COLO829 (cell line): ENCODE results near the gene NTN5.
"Not testable (repeated sequence)": the region's sequence is repeated elsewhere in the genome, so short reads cannot be mapped to it uniquely, and the experiment has no call there.

Experiments
- DNase-seq: peaks from one replicate; pipeline ENCODE4 v3.0.0; 2012; ENCODE audit warnings: low spot score

NTN5 gene

DNA sequence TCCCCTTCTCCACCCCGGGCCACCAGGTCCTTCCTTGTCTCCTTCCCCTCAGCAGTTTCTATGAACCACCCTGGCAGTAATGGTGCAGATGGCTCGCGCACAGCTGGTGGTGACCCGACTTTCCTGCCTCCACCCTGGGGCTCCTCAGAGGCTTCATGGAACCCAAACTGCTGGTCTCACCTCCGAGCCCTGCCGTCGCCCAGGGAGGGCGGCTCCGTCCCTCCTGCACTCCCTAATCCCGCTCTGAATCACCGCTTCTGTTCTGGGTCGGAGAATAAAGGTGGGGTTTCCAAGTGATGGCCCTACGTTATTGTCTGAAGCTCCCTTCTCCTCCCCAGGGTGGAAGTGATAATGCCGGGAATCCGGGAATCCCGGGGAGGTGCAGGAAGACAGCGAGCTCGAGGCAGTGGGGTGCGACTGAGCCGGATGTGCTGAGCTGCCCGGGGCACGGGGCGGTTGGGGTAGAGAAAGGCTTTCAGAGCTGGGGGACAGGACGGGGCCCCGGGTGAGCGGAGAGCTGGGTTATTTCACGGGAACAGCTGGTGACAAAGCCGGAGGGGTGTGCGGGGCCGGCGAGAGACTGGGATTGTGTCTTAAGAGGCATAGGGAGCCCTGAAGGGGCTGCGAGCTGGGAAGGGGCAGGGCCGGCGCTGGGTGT lies 23.7 kb upstream of the NTN5 start:
- no peak for DNase-seq

DNA sequence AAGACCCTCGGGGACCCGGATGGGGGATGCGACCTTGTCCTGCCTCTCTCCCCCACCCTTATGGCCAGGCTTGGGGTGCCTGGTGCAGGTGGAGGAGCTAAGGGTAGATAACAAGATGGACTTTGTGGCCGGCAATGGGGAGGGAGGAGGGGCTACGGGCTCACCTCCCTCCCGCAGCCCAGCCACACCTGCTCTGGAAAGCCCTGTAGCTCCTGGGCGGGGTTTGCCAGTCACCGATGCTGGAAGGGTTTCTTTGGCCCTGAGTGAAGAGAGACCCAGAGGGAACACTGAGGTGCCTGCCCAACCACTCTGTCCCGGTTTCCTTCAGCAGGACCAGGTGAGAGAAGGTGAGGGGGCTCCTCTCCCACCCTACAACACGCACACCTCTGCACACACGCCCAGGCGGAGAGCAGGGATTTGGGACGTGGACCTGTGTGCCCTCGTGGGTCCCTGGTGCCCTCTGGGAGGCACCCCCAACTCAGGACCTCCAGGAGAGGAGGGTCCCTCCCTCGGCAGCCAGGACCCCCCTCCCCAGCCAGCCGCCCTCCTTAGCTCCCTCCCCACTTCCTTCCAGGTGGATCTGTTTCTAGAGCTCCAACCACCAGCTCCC lies 23.0 kb upstream of the NTN5 start, which contains the start of gene FUT2:
FUT2 (plus strand) TSS at position 229 of the 610 bp plus-strand sequence. CDS start 6,986 bp downstream, outside the sequence.
- DNase-seq = no peak

DNA sequence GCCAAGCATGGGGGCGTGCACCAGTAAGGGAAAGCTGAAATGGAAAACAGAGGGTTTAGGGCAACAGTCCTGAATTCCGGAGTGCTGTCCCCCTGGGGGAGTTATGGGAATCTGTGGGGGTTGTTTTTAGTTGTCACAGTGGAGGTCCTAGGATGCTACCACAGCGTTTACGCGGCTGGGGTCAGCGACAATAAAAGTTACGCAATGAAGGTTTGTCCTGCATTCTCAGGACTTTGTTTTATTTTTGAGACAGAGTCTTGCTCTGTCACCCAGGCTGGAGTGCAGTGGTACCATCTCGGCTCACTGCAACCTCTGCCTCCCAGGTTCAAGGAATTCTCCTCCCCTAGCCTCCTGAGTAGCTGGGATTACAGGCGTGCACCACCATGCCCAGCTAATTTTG lies 20.8 kb upstream of the NTN5 start:
- DNase-seq = not testable (repeated sequence)

DNA sequence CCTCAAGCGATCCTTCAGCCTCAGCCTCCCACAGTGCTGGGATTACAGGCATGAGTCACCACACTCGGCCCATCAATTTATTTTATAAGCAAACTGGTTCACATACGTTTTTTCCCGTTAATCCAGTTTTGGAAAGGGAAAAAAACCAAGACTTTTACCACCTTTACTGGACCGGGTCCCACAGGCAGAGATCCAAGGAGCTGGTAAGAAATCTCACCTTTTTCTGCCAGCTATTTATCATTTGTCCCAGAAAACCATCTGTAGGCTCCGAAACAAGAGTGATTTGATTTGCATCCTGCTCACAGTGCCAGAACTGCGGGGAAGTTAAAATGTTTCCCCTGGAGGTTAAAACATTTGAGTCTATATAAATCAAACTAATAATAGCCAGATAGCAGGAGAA lies 16.6 kb upstream of the NTN5 start:
- no peak for DNase-seq

DNA sequence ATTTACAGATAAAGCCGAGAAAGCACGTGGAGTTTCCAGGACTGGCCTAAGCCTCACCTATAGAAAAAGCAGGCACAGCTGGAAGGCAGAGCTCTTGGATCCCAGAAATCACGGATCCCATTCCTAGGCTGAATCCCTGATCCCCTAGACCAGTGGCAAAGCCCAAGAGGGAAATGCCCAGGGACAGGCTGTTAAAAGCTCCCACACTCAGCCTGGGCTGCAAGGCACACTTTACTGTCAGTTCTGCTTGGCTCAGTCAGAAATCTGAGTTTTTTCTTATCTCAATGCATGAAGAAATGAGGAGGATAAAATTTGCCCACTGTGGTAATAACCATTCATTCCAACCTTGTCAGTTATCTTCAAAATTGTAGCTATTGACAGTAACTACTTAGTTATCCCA lies 15.0 kb upstream of the NTN5 start:
- no peak for DNase-seq

DNA sequence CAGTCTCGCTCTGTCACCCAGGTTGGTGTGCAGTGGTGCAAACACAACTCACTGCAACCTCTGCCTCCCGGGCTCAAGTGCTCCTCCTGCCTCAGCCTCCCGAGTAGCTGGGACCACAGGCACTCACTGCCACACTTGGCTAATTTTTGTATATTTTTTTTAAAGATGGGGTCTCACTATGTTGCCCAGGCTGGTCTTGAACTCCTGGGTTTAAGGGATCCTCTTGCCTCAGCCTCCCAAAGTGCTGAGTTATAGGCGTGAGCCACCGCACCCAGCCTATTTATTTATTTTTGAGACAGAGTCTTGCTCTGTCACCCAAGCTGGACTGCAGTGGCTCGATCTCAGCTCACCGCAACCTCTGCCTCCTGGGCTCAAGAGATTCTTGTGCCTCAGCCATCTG lies 13.8 kb upstream of the NTN5 start:
- DNase-seq = not testable (repeated sequence)

DNA sequence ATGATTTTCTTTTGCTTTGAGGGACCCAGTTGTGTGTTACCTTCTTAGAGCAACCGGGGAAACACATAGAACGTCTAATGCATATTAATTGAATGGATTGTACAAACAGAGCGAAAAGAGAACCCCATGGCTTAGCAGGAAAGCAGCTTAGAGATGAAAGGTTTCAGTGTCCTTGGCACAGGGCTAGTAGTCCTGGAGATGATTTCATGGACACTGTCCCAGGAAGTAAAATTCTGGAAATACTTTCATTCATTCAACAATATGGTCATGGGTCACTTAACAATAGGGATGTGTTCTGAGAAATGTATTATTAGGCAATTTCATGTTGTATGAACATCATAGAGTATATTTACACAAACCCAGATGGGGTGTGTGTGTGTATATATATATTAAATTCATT lies 13.3 kb upstream of the NTN5 start:
- peak; percentile 47 for DNase-seq

DNA sequence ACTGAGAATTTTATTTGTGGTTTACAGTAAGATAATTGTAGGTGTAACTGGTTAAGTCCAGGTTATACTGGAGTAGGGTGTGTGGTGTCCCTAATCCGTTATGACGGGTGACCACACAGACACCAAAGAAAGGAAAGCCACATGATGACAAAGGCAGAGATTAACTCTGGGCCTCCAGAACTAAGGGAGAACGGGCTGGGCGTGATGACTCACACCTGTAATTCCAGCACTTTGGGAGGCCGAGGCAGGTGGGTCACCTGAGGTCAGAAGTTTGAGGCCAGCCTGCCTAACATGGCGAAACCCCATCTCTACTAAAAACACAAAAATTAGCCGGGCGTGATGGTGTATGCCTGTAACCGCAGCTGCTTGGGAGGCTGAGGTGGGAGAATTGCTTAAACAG lies 12.8 kb upstream of the NTN5 start:
- DNase-seq = no peak

DNA sequence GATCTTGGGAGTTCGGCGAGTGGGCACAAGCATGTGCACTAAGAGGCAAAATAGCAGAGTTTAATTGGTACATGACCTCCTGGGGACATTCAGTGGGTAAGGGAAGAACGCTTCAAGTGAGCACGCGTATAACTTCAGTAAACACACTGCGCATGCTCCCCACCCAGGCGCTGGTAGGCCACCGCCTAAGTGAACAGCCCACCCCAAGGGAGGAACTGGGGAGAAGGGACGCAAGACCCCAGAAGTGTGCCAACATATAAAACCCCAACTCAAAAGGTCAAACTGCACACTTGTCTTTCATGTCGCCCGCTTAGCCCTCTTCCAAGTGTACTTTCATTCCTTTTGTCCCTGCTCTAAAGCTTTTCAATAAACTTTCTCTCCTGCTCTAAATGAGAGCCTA lies 10.5 kb upstream of the NTN5 start:
- DNase-seq = no peak

DNA sequence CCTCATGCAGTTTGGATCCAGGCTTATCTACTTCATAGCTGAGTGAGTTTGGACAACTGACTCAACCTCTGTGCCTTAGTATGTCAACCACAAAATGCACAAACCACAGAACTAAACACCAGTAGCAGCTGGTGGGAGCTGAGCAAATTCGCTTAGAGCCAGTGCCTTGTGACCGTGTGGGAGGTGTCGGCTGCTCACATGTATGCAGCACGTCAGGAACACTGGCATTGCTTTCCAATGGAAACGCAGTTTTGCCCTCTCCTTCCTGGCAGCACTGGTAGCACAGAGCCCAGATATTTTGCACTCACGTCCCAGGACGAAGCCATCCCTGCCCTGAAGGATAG lies 8.3 kb upstream of the NTN5 start:
- DNase-seq = no peak

DNA sequence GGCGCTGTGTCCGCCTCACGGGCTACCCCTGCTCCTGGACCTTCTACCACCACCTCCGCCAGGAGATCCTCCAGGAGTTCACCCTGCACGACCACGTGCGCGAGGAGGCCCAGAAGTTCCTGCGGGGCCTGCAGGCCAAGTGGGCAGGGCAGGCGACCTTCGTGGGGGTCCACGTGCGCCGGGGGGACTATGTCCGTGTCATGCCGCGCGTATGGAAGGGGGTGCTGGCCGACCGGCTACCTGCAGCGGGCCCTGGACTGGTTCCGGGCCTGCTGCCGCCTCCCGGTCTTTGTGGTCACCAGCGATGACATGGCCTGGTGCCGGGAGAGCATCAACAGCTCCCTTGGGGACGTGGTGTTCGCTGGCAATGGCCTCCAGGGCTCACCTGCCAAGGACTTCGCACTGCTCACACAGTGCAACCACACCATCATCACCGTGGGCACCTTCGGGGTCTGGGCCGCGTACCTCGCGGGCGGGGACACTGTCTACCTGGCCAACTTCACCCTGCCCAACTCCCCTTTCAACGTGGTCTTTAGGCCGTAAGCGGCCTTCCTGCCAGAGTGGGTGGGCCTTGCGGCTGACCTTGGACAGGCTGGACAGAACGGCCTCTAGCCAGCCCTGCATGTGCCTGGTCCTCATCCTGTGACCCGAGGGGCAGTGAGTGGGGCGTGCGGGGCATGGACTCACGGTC lies 7.8 kb upstream of the NTN5 start:
- no peak for DNase-seq

DNA sequence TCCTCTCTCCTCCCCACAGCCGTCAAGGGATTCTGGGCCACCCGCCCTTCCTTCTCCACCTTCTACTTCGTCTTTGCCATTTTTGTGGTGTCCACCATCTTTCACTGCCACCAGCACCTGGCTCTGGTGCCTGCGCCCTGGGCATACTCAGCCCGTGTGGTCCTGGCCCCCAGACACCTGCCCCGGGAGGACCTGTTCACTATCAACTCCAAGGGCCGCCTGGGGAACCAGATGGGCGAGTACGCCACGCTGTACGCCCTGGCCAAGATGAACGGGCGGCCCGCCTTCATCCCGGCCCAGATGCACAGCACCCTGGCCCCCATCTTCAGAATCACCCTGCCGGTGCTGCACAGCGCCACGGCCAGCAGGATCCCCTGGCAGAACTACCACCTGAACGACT lies 7.2 kb upstream of the NTN5 start:
- DNase-seq = not testable (repeated sequence)

DNA sequence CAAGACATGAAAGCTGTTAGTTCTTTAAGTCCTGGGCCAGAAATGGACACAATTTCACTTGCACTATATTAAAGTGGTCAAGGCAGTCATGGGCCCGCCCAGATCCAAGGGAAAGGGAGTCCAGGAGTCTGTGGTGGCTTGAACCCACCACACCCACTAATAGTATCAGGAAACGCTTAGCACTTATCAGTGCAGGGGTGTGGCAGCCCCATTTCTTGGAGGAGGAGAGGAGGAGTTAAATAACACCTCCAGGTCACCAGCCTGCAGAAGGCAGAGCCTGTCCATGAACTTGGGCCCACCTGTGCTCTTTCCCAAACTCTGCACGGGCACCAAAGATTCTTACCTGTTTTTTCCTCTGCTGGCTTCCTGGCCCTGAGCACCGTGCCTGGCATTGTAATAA lies 5.4 kb upstream of the NTN5 start:
- DNase-seq = no peak

DNA sequence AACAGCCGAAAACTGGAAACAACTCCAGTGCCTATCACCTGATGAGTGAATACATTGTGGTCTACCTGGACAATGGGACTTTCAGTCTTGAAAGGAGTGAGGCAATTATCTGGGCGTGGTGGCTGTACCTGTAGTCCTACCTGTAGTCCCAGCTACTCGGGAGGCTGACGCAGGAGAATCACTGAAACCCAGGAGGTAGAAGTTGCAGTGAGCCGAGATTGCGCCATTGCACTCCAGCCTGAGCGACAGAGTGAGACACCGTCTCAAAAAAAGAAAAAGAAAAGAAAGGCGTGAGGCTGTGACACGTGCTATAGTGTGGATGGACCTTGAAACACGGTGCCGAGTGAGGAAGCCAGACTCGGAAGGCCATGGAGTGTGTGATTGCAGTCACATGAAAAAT lies 4.1 kb upstream of the NTN5 start:
- no peak for DNase-seq

DNA sequence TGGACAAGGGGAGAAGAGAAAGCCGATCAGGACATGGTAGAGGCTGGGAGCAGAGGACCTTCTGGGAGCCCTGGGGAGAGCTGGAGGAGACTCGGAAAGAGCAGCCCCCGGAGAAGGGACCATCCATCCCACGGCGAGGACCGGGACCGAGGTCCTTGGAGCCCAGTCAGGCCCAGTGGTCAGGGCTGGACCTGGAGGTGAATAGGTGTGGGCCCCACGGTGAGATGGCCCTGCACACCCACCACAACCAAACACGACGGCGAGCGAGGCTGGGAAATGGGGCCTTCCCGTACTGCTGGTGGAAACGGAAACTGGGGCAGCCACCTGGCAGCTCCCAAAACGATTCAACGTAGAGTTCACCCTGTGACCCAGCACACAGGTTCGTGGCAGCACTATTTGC lies 3.7 kb upstream of the NTN5 start:
- no peak for DNase-seq

DNA sequence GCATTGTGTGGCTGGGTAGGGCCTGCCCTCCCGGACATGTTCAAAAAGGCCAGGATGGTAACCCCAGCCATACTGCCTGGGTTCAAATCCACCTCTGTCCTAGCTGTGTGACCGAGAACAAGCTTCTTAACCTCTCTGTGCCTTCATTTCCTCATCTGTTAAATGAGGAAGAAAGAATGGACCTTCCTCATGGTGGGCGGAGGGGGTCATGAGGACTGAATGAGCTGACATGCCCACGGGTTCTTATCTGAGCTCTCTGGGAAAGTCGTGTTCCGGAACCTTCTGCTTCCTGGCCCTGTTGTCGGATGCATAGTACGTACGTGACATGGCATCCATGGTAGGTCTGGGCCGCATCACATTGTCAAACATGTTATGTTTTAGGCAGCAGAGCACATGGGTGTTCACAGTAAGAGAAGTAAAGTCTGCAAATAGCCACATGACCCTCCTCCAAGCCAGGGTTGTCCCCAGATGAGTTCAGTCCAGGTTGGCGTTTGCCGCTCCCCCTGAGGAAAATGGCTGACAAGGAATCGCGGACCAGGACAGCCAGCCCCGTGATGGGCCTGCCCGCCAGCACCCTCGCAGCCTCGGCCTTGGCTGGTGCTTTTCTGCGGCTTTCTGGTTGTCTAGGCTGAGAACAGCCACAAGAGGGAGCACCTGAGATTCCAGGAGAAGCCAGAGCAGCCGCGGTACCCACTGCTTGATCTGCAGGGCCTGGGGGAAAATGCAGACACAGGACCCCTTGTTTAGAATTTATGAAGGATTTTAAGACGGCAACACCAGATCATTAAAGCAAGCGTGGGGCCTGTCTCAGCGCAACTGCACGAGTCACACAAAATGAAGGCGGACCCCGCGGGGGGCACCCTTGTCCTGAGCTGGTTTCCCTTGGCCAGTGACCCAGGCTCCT lies 2.4 kb upstream of the NTN5 start:
- peak; percentile 95 for DNase-seq

DNA sequence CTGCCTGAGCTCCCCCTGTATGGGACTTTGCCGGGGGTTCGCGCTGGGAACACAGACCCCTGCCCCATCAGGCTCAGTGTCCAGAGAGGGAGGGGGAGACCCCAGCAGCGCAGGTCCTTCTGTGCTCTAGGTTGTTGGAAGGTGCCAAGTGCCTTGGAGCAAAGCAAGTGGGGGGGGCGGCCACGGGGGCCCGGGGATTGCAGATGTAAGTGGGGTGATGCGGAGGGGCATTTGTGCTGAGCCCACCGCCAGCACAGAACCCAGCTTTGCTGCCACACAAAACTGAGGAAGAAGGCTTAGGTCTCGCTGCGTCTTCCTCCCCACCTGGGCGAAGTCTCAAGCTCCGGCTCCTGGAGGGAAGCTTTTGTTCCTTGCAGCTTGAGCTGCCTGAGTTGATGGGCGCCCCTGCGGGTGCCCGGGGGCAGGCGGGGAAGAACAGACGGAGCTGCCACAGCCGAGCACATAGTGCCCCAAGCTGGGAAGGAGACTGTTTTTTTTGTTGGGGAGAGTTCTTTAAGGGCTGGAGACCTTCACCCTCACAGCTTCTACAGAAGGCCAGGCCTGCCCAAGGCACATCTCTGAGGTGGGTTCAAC lies 1.5 kb upstream of the NTN5 start:
- DNase-seq = no peak

DNA sequence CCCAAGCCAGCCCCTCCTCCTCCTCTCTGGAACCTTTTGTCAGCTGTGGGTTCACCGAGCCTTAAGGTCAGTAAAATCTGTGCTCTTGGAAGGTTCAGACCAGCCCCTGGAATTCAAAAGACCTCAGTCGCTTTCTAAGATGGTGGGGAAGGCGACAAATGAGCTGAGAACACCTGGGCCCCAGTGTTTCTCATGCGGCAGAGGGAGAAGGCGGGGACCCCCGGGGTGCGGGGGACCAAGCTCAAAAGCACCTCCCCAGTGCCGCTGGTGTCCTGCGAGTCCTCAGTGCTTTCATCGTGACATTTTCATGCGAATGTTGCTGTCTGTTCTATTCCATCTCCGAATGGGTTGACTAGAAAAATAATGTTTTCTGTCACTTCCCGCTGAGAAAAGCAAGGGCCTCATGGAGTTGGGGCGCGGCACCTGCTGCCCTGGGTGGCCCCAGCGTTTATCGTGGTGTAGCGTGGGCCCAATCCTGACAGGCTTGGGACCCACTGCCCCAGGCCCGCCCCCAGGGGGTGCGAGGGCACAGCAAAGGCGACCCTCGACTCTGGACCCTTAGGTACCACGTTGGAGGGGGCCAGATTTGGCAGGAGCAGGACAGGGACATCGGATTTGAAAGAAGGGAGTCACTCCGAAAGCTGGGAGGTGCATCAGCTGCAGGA lies 751 bp upstream of the NTN5 start:
- DNase-seq = no peak

DNA sequence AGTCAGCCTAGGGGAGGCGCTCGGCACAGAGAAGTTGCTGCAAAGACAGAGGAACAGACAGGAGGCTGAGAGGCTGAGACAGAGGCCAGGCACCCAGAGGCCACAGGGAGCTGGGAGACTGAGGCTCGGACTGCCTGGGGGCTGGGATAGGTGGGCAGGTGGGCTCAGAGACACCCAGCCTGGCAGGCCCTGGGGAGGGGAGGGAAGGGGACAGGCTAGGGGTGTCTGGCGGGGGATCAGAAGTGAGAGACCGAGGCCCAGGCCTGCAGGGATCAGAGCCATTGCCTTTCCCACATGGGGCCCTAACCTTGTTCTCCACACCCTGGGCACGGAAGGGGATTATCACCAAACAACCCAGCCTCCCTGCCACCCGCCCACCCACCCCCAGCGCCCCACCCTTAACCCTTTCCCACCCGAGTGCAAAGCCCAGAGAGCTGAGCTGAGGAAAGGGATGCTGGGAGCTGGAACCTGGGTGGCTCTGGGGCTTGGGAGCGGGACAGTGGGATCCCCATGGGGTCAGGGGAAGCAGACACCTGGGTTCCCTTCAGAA lies 1.3 kb downstream of the NTN5 start:
- no peak for DNase-seq

DNA sequence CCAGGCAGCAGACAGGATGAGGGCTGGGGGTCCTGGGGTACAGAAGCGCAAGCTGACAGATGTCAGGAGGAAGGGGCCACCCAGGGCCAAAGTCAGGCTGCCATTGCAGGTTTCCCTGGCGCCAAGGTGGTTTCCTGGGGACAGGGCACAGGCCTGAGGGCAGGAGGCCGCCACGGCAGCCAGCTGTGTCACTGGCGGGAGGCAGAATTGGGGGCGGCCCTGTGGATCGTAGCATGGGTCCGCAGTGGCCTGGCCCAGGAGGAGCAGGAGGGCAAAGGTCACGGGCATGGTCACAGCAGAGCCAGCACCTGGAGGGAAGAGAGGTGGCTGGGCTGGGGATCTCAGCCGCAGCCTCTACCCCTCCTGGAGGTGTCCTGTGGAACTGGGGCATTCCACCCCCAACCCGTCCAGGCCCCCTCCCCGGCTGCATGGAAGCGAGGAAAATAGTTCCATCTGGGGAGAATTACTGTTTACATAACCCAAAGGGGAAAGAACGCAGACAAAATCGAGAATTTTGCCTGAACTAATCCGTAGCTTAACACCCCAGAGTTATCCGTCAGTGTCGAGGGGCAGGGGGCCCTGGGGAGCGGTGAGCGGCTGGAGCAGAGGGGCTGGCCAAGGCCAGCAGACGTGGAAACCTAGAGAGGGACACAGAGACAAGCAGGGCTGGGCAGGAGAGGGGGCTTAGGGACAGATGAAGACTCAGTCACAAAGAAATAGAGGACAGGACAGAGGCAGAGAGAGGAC lies 1.9 kb downstream of the NTN5 start:
- DNase-seq = no peak
